Amniotic stem cell (primary cell): ENCODE measurements around the gene IP6K3.

Source experiments
- DNase-seq: peaks from one replicate; lab custom pipeline; 2025; lab: John Stamatoyannopoulos, UW

The IP6K3 gene

GRCh38 chr6:33673851-33674250 lies 72.9 kb downstream of the IP6K3 start:
- no peak for DNase-seq

- DNase-seq = peak; percentile 89
Measured at GRCh38 chr6:33672808-33673207, 73.9 kb downstream of the IP6K3 start.

- no peak for DNase-seq
Measured at GRCh38 chr6:33671744-33672072, 75.0 kb downstream of the IP6K3 start.
